SK-N-MC (cell line): Measurements from ENCODE around the gene ERC2.
A peak's percentile ranks its signal among the peaks of the same experiment; 100 is the strongest.

ENCODE experiments used
- DNase-seq: peaks from one replicate; pipeline ENCODE4 v3.0.0-alpha.2; 2011; ENCODE audit warnings: low read depth, low spot score
- H3K27ac ChIP-seq: fragments of 200-600 bp; sonication (generic); 2 replicates; pipeline ENCODE4 v1.5.1; 2016; ENCODE audit warnings: mixed run types
- H3K36me3 ChIP-seq: fragments of 200-600 bp; sonication (generic); 2 replicates; pipeline ENCODE4 v1.6.1; 2017; ENCODE audit warnings: antibody characterized with exemption, low read length, mixed read lengths; ENCODE audit not compliant: insufficient read depth
- H3K4me3 ChIP-seq: fragments of 200-600 bp; sonication (generic); 2 replicates; pipeline ENCODE4 v1.5.1; 2016
- H3K9ac ChIP-seq: fragments of 200-600 bp; sonication (generic); 2 replicates; pipeline ENCODE4 v1.8.0; 2017; ENCODE audit warnings: mixed run types, mixed read lengths; ENCODE audit not compliant: insufficient read length
- H3K9me3 ChIP-seq: fragments of 200-600 bp; sonication (generic); 2 replicates; pipeline ENCODE4 v1.6.1; 2017; ENCODE audit warnings: low read depth, mild to moderate bottlenecking, antibody characterized with exemption, low read length, moderate library complexity, mixed read lengths
- EZH2 ChIP-seq: fragments of 200-600 bp; sonication (generic); IDR thresholded peaks from one replicate; pipeline ENCODE4 v1.6.1; 2017; ENCODE audit warnings: antibody characterized with exemption
- FOXP2 ChIP-seq: optimal IDR thresholded peaks from 2 replicates; pipeline ENCODE3; 2011; ENCODE audit warnings: mild to moderate bottlenecking, moderate library complexity; ENCODE audit not compliant: insufficient read depth; ENCODE audit errors: extremely low read length, control extremely low read depth
- POLR2AphosphoS5 ChIP-seq: IDR thresholded peaks from 2 replicates; pipeline ENCODE4 v1.6.1; 2012; ENCODE audit warnings: mild to moderate bottlenecking, low read depth, low read length, borderline replicate concordance

Gene ERC2

GRCh38 chr3:55595420-55595819, 872.8 kb downstream of the ERC2 start:
- no peak for DNase-seq
- no peaks in the 10 kb centered on the region for H3K9me3 ChIP-seq
- no peak overlapping the region for H3K4me3 ChIP-seq
- no peak overlapping the region for H3K27ac ChIP-seq
- H3K9ac ChIP-seq, result no peak overlapping the region
- TF ChIP-seq POLR2AphosphoS5 (no peak), EZH2 (no peak), FOXP2 (no peak)
- H3K36me3 ChIP-seq, result no peaks in the 10 kb centered on the region

GRCh38 chr3:55592572-55592971, 875.7 kb downstream of the ERC2 start:
- no peaks in the 10 kb centered on the region for H3K36me3 ChIP-seq
- TF ChIP-seq FOXP2 (no peak), POLR2AphosphoS5 (no peak), EZH2 (no peak)
- no peaks in the 10 kb centered on the region for H3K9me3 ChIP-seq
- no peak overlapping the region for H3K27ac ChIP-seq
- no peak overlapping the region for H3K9ac ChIP-seq
- no peak for DNase-seq
- H3K4me3 ChIP-seq, result no peak overlapping the region

- Histone ChIP-seq H3K27ac (no peak overlapping the region), H3K9me3 (no peaks in the 10 kb centered on the region), H3K36me3 (no peaks in the 10 kb centered on the region), H3K4me3 (no peak overlapping the region), H3K9ac (no peak overlapping the region)
- TF ChIP-seq EZH2 (no peak), FOXP2 (no peak), POLR2AphosphoS5 (no peak)
- no peak for DNase-seq
Observed at GRCh38 chr3:55591888-55592287, 876.4 kb downstream of the ERC2 start.

- H3K4me3 ChIP-seq, result no peak overlapping the region
- H3K36me3 ChIP-seq, result no peaks in the 10 kb centered on the region
- no peaks in the 10 kb centered on the region for H3K9me3 ChIP-seq
- H3K27ac ChIP-seq, result peak overlapping the region; percentile 77; the same call in 1 of the 2 replicates
- no peak overlapping the region for H3K9ac ChIP-seq
- no peak for TF ChIP-seq POLR2AphosphoS5
- TF ChIP-seq FOXP2, result no peak
- no peak for TF ChIP-seq EZH2
- no peak for DNase-seq
Observed at GRCh38 chr3:55588146-55588765, 880.0 kb downstream of the ERC2 start.

GRCh38 chr3:55585856-55586255, 882.4 kb downstream of the ERC2 start:
- H3K27ac ChIP-seq, result peak overlapping the region; percentile 85
- TF ChIP-seq POLR2AphosphoS5 (no peak), EZH2 (no peak), FOXP2 (no peak)

GRCh38 chr3:55584716-55585368, 883.4 kb downstream of the ERC2 start:
- Histone ChIP-seq H3K27ac (peak overlapping the region; percentile 85; the same call in 1 of the 2 replicates), H3K4me3 (no peak overlapping the region), H3K9ac (no peak overlapping the region), H3K9me3 (no peaks in the 10 kb centered on the region), H3K36me3 (no peaks in the 10 kb centered on the region)
- TF ChIP-seq EZH2, result no peak
- no peak for TF ChIP-seq POLR2AphosphoS5
- no peak for TF ChIP-seq FOXP2
- DNase-seq, result no peak

More at GRCh38 chr3:55585856-55586255, 882.4 kb downstream of the ERC2 start:
- DNase-seq, result no peak
- H3K36me3 ChIP-seq, result no peaks in the 10 kb centered on the region
- H3K4me3 ChIP-seq, result peak overlapping the region; percentile 40
- H3K9me3 ChIP-seq, result no peaks in the 10 kb centered on the region
- peak overlapping the region; percentile 12 for H3K9ac ChIP-seq

- Histone ChIP-seq H3K9ac (no peak overlapping the region), H3K36me3 (no peaks in the 10 kb centered on the region), H3K27ac (peak overlapping the region; percentile 91), H3K4me3 (no peak overlapping the region), H3K9me3 (no peaks in the 10 kb centered on the region)
- no peak for TF ChIP-seq POLR2AphosphoS5
- TF ChIP-seq FOXP2, result no peak
- no peak for TF ChIP-seq EZH2
- DNase-seq, result no peak
Observed at GRCh38 chr3:55584030-55584429, 884.2 kb downstream of the ERC2 start.

- peak; percentile 79 for DNase-seq
- Histone ChIP-seq H3K4me3 (no peak overlapping the region), H3K9me3 (no peaks in the 10 kb centered on the region), H3K9ac (no peak overlapping the region), H3K36me3 (no peaks in the 10 kb centered on the region), H3K27ac (peak overlapping the region; percentile 91)
- no peak for TF ChIP-seq FOXP2
- no peak for TF ChIP-seq POLR2AphosphoS5
- TF ChIP-seq EZH2, result no peak
Observed at GRCh38 chr3:55583475-55583874, 884.8 kb downstream of the ERC2 start.
